ENCODE results near the gene ZNF740. TPM values are rescaled to one million over a fixed set of nuclear protein-coding genes. Genes with fewer than 3 reads are reported as not detected.

Gene ZNF740
- total and polyA plus RNA-seq, 2 donors (not counting 1 experiment from before 2014, with no cell fraction given), result 35.9 to 117 TPM

- H3K4me3 ChIP-seq (ENCODE audit: control extremely low read depth in 1 of 5, extremely low read depth in 1 of 5, insufficient read depth in 1 of 5, low read depth in 2 of 5, low read length in 4 of 5), result no peak overlapping the region
- no peaks in the 10 kb centered on the region for H3K36me3 ChIP-seq (replicated peaks in 1 of 2; ENCODE audit: control extremely low read depth in 1 of 2, control insufficient read depth in 1 of 2, extremely low read depth in 1 of 2, insufficient read depth in 2 of 2, low read length in 1 of 2)
- no peak overlapping the region for H3K4me3 Mint-ChIP-seq
- no peaks in the 10 kb centered on the region for H3K9me3 ChIP-seq (ENCODE audit: control extremely low read depth in 1 of 3, control insufficient read depth in 2 of 3, insufficient read depth in 1 of 3, low read length in 2 of 3)
- no peaks in the 10 kb centered on the region for H3K9me3 Mint-ChIP-seq (ENCODE audit: insufficient read depth)
- peaks cover 7 to 19% of the 10 kb centered on the region in 2 donors for H3K4me1 ChIP-seq (ENCODE audit: control insufficient read depth in 2 of 2, insufficient read depth in 2 of 2, low read length in 2 of 2)
- intact Hi-C loops (cut with micrococcal nuclease), result no loop called here
- ChIA-PET CTCF (interaction anchor here (1.2 to 1.6 kb wide), 4 partner anchors 12 to 98 kb away, joined by 4 to 5 read pairs (median 4); no protein-coding TSS in a partner anchor), POLR2A (interaction anchor here (1.4 kb wide), 1 partner anchor 12 kb away, joined by 3 read pairs; no protein-coding TSS in a partner anchor)
- no peak overlapping the region for H2AFZ ChIP-seq (ENCODE audit: insufficient read depth, low read depth, low read length, poor library complexity, severe bottlenecking)
- H3K27me3 Mint-ChIP-seq, result no peaks in the 10 kb centered on the region
- DNase-seq (no peak), ATAC-seq (ENCODE audit: low read depth) (no peak)
- H3K79me2 ChIP-seq (ENCODE audit: control insufficient read depth, insufficient read depth, low read length), result no peaks in the 10 kb centered on the region
- H4K20me1 ChIP-seq (ENCODE audit: control insufficient read depth, insufficient read depth, low read length, poor library complexity, severe bottlenecking), result no peaks in the 10 kb centered on the region
- TF ChIP-seq EZH2 (IDR thresholded peaks at IDR 0.05; ENCODE audit: borderline replicate concordance, insufficient read depth, low read depth, low read length, poor library complexity, severe bottlenecking) (no peak), CTCF (IDR thresholded peaks at IDR 0.05) (no peak)
- H3K9ac ChIP-seq (ENCODE audit: low read length), result no peak overlapping the region
- no peak overlapping the region for H3K4me2 ChIP-seq (replicated peaks; ENCODE audit: low read depth, low read length, poor library complexity, severe bottlenecking)
- WGBS (ENCODE audit: insufficient coverage), result 98% methylated on average over 4 of the region's 10 CpGs
- no peaks in the 10 kb centered on the region for H3K27me3 ChIP-seq (replicated peaks in 1 of 4; ENCODE audit: control extremely low read depth in 1 of 4, control insufficient read depth in 3 of 4, insufficient read depth in 4 of 4, low read length in 3 of 4)
- H3K27ac Mint-ChIP-seq, result no peak overlapping the region
- no peak overlapping the region for H3K27ac ChIP-seq (ENCODE audit: low read length in 2 of 2)
- H3K4me1 Mint-ChIP-seq, result peaks cover 17% of the 10 kb centered on the region
Observed at GRCh38 chr12:53225635-53226424, 45.3 kb downstream of the ZNF740 start.

GRCh38 chr12:53226815-53227214 is 46.3 kb downstream of the ZNF740 start:
- H3K27me3 ChIP-seq (replicated peaks in 1 of 4; ENCODE audit: control extremely low read depth in 1 of 4, control insufficient read depth in 3 of 4, insufficient read depth in 4 of 4, low read length in 3 of 4), result no peaks in the 10 kb centered on the region
- no peak for TF ChIP-seq EZH2 (IDR thresholded peaks at IDR 0.05; ENCODE audit: borderline replicate concordance, insufficient read depth, low read depth, low read length, poor library complexity, severe bottlenecking)
- TF ChIP-seq CTCF (IDR thresholded peaks at IDR 0.05), result no peak
- intact Hi-C loops (cut with micrococcal nuclease), result no loop called here
- H4K20me1 ChIP-seq (ENCODE audit: control insufficient read depth, insufficient read depth, low read length, poor library complexity, severe bottlenecking), result no peaks in the 10 kb centered on the region
- no peak overlapping the region for H3K4me3 ChIP-seq (ENCODE audit: control extremely low read depth in 1 of 5, extremely low read depth in 1 of 5, insufficient read depth in 1 of 5, low read depth in 2 of 5, low read length in 4 of 5)
- CTCF ChIA-PET, result interaction anchor here (0.6 to 1.6 kb wide), 4 partner anchors 14 to 97 kb away, joined by 4 to 5 read pairs (median 4); no protein-coding TSS in a partner anchor
- DNase-seq (no peak), ATAC-seq (ENCODE audit: low read depth) (no peak)
- Mint-ChIP-seq H3K4me1 (peaks cover 18% of the 10 kb centered on the region), H3K27me3 (no peaks in the 10 kb centered on the region), H3K4me3 (no peak overlapping the region), H3K27ac (no peak overlapping the region), H3K9me3 (ENCODE audit: insufficient read depth) (no peaks in the 10 kb centered on the region)
- no peak overlapping the region for H2AFZ ChIP-seq (ENCODE audit: insufficient read depth, low read depth, low read length, poor library complexity, severe bottlenecking)
- no peak overlapping the region for H3K4me2 ChIP-seq (replicated peaks; ENCODE audit: low read depth, low read length, poor library complexity, severe bottlenecking)
- POLR2A ChIA-PET, result no interaction called here
- H3K9ac ChIP-seq (ENCODE audit: low read length), result no peak overlapping the region
- H3K9me3 ChIP-seq (ENCODE audit: control extremely low read depth in 1 of 3, control insufficient read depth in 2 of 3, insufficient read depth in 1 of 3, low read length in 2 of 3), result no peaks in the 10 kb centered on the region
- 96% methylated on average over 4 of the region's 4 CpGs for WGBS (ENCODE audit: insufficient coverage)
- peaks cover 11 to 24% of the 10 kb centered on the region in 2 donors for H3K4me1 ChIP-seq (ENCODE audit: control insufficient read depth in 2 of 2, insufficient read depth in 2 of 2, low read length in 2 of 2)
- H3K79me2 ChIP-seq (ENCODE audit: control insufficient read depth, insufficient read depth, low read length), result no peaks in the 10 kb centered on the region
- H3K27ac ChIP-seq (ENCODE audit: low read length in 2 of 2), result no peak overlapping the region
- no peaks in the 10 kb centered on the region for H3K36me3 ChIP-seq (replicated peaks in 1 of 2; ENCODE audit: control extremely low read depth in 1 of 2, control insufficient read depth in 1 of 2, extremely low read depth in 1 of 2, insufficient read depth in 2 of 2, low read length in 1 of 2)

Measured in B cell (primary cell).